Panc1 (cell line): ENCODE results near the gene RPLP1. TPM values are rescaled to one million over a fixed set of nuclear protein-coding genes. Genes with fewer than 3 reads are reported as not detected.
"Not testable (repeated sequence)": the region's sequence is repeated elsewhere in the genome, so short reads cannot be mapped to it uniquely, and the experiment has no call there.

Source experiments
- ATAC-seq: fragments of 200-7000 bp; cut with Tn5 transposase; 2 replicates; pipeline ENCODE4 v1.9.1; 2020; ENCODE audit warnings: mild to moderate bottlenecking, moderate library complexity
- BruUV-seq: library from RNA; stranded (reverse); fragments of 400-500 nt; replicated peaks from 2 replicates; lab custom pipeline; 2021; lab: Mats Ljungman, UMichigan
- CTCF ChIA-PET: fragments of 300-600 bp; sonication (Branson Sonifier 250); formaldehyde crosslinking; loops from one replicate; lab custom pipeline; 2022; ENCODE audit warnings: antibody characterized with exemption; lab: Charles Lee
- POLR2A ChIA-PET: fragments of 300-600 bp; sonication (Branson Sonifier 250); formaldehyde crosslinking; loops from one replicate; lab custom pipeline; 2022; ENCODE audit warnings: antibody characterized with exemption; lab: Charles Lee
- DNase-seq: peaks from one replicate; pipeline ENCODE4 v3.0.0-alpha.2; 2010; ENCODE audit warnings: low read depth, low spot score
- H3K27ac ChIP-seq: 2 replicates; pipeline ENCODE4 v1.5.1; 2011; ENCODE audit warnings: mild to moderate bottlenecking, low read length, inconsistent platforms
- H3K27me3 ChIP-seq: fragments of 200-500 bp; sonication (Bioruptor generic); 2 replicates; pipeline ENCODE4 v1.6.0; 2014; ENCODE audit warnings: low read length, inconsistent platforms; ENCODE audit not compliant: control insufficient read depth, insufficient read depth
- H3K36me3 ChIP-seq: fragments of 200-500 bp; sonication (Bioruptor generic); 2 replicates; pipeline ENCODE4 v1.5.1; 2014; ENCODE audit warnings: inconsistent platforms, mild to moderate bottlenecking, low read length, moderate library complexity; ENCODE audit not compliant: control insufficient read depth, insufficient read depth
- H3K4me1 ChIP-seq: 2 replicates; pipeline ENCODE4 v1.5.1; 2011; ENCODE audit warnings: inconsistent platforms, mild to moderate bottlenecking, low read length, moderate library complexity; ENCODE audit not compliant: control insufficient read depth, insufficient read depth
- H3K4me3 ChIP-seq, 2 experiments: 2 replicates each; pipeline ENCODE4 v1.5.1; 2011 to 2012; ENCODE audit warnings: low read depth in 2 of 2, low read length in 2 of 2, mild to moderate bottlenecking in 2 of 2, inconsistent platforms in 1 of 2, moderate library complexity in 1 of 2
- H3K9me3 ChIP-seq: fragments of 200-500 bp; sonication (Bioruptor generic); 2 replicates; pipeline ENCODE4 v1.5.1; 2014; ENCODE audit warnings: low read depth, mild to moderate bottlenecking, inconsistent platforms, low read length, moderate library complexity; ENCODE audit not compliant: control insufficient read depth, insufficient read depth
- CTCF ChIP-seq: fragments of 450-650 bp; IDR thresholded peaks from 2 replicates; pipeline ENCODE4 v1.5.1; 2017; ENCODE audit warnings: mild to moderate bottlenecking
- POLR2AphosphoS5 ChIP-seq: IDR thresholded peaks from 2 replicates; pipeline ENCODE4 v1.6.1; 2012; ENCODE audit warnings: mild to moderate bottlenecking, low read depth, low read length, moderate library complexity
- REST ChIP-seq, 2 experiments: IDR thresholded peaks; 2 replicates each; pipeline ENCODE4 v1.6.1; 2011 to 2012; ENCODE audit warnings: low read depth in 2 of 2, control low read depth in 1 of 2, low read length in 1 of 2, mild to moderate bottlenecking in 1 of 2, moderate library complexity in 1 of 2; ENCODE audit not compliant: insufficient read depth in 1 of 2
- SIN3A ChIP-seq: IDR thresholded peaks from 2 replicates; pipeline ENCODE4 v1.6.1; 2012; ENCODE audit warnings: low read depth, mild to moderate bottlenecking, low read length, moderate library complexity, borderline replicate concordance; ENCODE audit not compliant: insufficient read depth
- TCF7L2 ChIP-seq: IDR thresholded peaks from 2 replicates; pipeline ENCODE4 v1.6.1; 2011; ENCODE audit warnings: mild to moderate bottlenecking, low read depth, low read length, inconsistent platforms
- in situ Hi-C: cut with HindIII; loops from 2 replicates; pipeline ENCODE4 v1.10.0; 2016; ENCODE audit warnings: low sequenced_read_pairs, low pct_unique_long_range_greater_than_20kb
- intact Hi-C: fragments of 100-400 bp; cut with micrococcal nuclease; formaldehyde crosslinking; loops from one replicate; pipeline ENCODE4 v1.10.0; 2022; ENCODE audit not compliant: unreplicated experiment
- total RNA-seq: library from RNA; stranded (reverse); gene quantifications from one replicate; pipeline ENCODE4 v1.2.1, GENCODE V29; 2021; ENCODE audit not compliant: unreplicated experiment

Gene RPLP1
- total RNA-seq, 1 experiment from 2014 or later: 2,076 TPM

- H3K36me3 ChIP-seq: peaks cover 53% of the 10 kb centered on the region
- no peak for DNase-seq
These were observed 5.7 kb upstream of the RPLP1 start for GRCh38 chr15:69446953-69447352.

GRCh38 chr15:69450221-69450620 lies 2.4 kb upstream of the RPLP1 start:
- DNase-seq, H3K4me3 ChIP-seq, H3K9me3 ChIP-seq, BruUV-seq, in situ Hi-C loops, CTCF ChIA-PET, ATAC-seq, H3K27ac ChIP-seq, intact Hi-C loops, H3K27me3 ChIP-seq: not testable (repeated sequence)
- peaks cover 20% of the 10 kb centered on the region for H3K4me1 ChIP-seq
- H3K36me3 ChIP-seq: peaks cover 55% of the 10 kb centered on the region
- POLR2A ChIA-PET: interaction anchor here (0.5 kb wide), 1 partner anchor 122 kb away, joined by 3 read pairs; no protein-coding TSS in a partner anchor

More at GRCh38 chr15:69446953-69447352, 5.7 kb upstream of the RPLP1 start:
- Histone ChIP-seq H3K9me3 (no peaks in the 10 kb centered on the region), H3K27me3 (no peaks in the 10 kb centered on the region), H3K4me1 (peaks cover 10% of the 10 kb centered on the region), H3K4me3 (no peak overlapping the region), H3K27ac (no peak overlapping the region)
- intact Hi-C loops: no loop called here
- in situ Hi-C loops: no loop called here
- POLR2A ChIA-PET: interaction anchor here (0.6 kb wide), 1 partner anchor 1370 kb away, joined by 3 read pairs; no protein-coding TSS in a partner anchor
- TF ChIP-seq CTCF: no peak
- TF ChIP-seq SIN3A: no peak
- no peak for TF ChIP-seq REST (IDR thresholded peaks at IDR 0.05; ENCODE audit: insufficient read depth in 1 of 2, low read depth in 2 of 2, low read length in 1 of 2)
- no peak for TF ChIP-seq TCF7L2
- no peak for TF ChIP-seq POLR2AphosphoS5
- no TSS peak for BruUV-seq
- no peak for ATAC-seq
- CTCF ChIA-PET: no interaction called here

GRCh38 chr15:69450968-69451695 lies 1.5 kb upstream of the RPLP1 start:
- POLR2A ChIA-PET: interaction anchor here (0.5 to 1.7 kb wide), 4 partner anchors 12 to 123 kb away, joined by 3 to 13 read pairs (median 4); no protein-coding TSS in a partner anchor
- BruUV-seq: no TSS peak
- no peaks in the 10 kb centered on the region for H3K27me3 ChIP-seq
- ATAC-seq (no peak), DNase-seq (no peak)
- CTCF ChIA-PET: interaction anchor here (0.8 kb wide), 1 partner anchor 12 kb away, joined by 4 read pairs; no protein-coding TSS in a partner anchor
- peak overlapping the region; percentile 97 for H3K27ac ChIP-seq
- TF ChIP-seq SIN3A (no peak), CTCF (no peak), TCF7L2 (no peak), POLR2AphosphoS5 (no peak), REST (IDR thresholded peaks at IDR 0.05; ENCODE audit: insufficient read depth in 1 of 2, low read depth in 2 of 2, low read length in 1 of 2) (no peak)
- intact Hi-C loops (no loop called here), in situ Hi-C loops (no loop called here)
- H3K4me3 ChIP-seq: peak overlapping the region; percentile 79 to 97; a peak in 3 of 4 replicates
- H3K36me3 ChIP-seq: peaks cover 55% of the 10 kb centered on the region
- peaks cover 29% of the 10 kb centered on the region for H3K4me1 ChIP-seq
- H3K9me3 ChIP-seq: no peaks in the 10 kb centered on the region
